HG02981 (cell line): ENCODE measurements around the gene DRAP1.

Experiments used
- ATAC-seq: cut with Tn5 transposase; IDR thresholded peaks from one replicate; pipeline ENCODE4 v1.9.1; 2021; ENCODE audit warnings: mild to moderate bottlenecking, moderate library complexity; ENCODE audit not compliant: unreplicated experiment

Gene DRAP1

GRCh38 chr11:65903715-65904114 lies 15.5 kb upstream of the DRAP1 start:
- no peak for ATAC-seq

- no peak for ATAC-seq
Observed at GRCh38 chr11:65906602-65907001, 12.6 kb upstream of the DRAP1 start.

GRCh38 chr11:65907878-65908277 lies 11.3 kb upstream of the DRAP1 start:
- no peak for ATAC-seq

GRCh38 chr11:65911682-65912568 lies 7.3 kb upstream of the DRAP1 start:
- no peak for ATAC-seq

- ATAC-seq: no peak
Observed at GRCh38 chr11:65912845-65913244, 6.4 kb upstream of the DRAP1 start.

- ATAC-seq: no peak
Observed at GRCh38 chr11:65915101-65915820, 4.0 kb upstream of the DRAP1 start.

GRCh38 chr11:65915821-65916251 lies 3.4 kb upstream of the DRAP1 start:
- no peak for ATAC-seq

- no peak for ATAC-seq
Observed at GRCh38 chr11:65916391-65916790, 2.8 kb upstream of the DRAP1 start.

- no peak for ATAC-seq
Observed at GRCh38 chr11:65917077-65917433, 2.2 kb upstream of the DRAP1 start.

GRCh38 chr11:65917434-65918210 lies 1.6 kb upstream of the DRAP1 start:
- ATAC-seq: no peak

GRCh38 chr11:65918211-65919140 lies 750 bp upstream of the DRAP1 start, which contains the start of gene C11orf68:
TSS of gene C11orf68 (minus strand) at chr11:65919062. CDS start at chr11:65919031, 31 bp downstream.
- ATAC-seq: peak; percentile 55

GRCh38 chr11:65919573-65920371 lies 546 bp downstream of the DRAP1 start:
- peak; percentile 33 for ATAC-seq

- ATAC-seq: no peak
Observed at GRCh38 chr11:65920372-65920802, 1.2 kb downstream of the DRAP1 start.

GRCh38 chr11:65921033-65921555 lies 1.9 kb downstream of the DRAP1 start:
- no peak for ATAC-seq

- no peak for ATAC-seq
Observed at GRCh38 chr11:65921876-65922275, 2.6 kb downstream of the DRAP1 start.

GRCh38 chr11:65922565-65922964 lies 3.3 kb downstream of the DRAP1 start:
- ATAC-seq: no peak

- ATAC-seq: no peak
Observed at GRCh38 chr11:65925397-65925796, 6.2 kb downstream of the DRAP1 start.

GRCh38 chr11:65927904-65928397 lies 8.7 kb downstream of the DRAP1 start:
- peak; percentile 75 for ATAC-seq

- ATAC-seq: no peak
Observed at GRCh38 chr11:65928667-65929066, 9.4 kb downstream of the DRAP1 start.
